NCI-H774 (cell line): ENCODE data around the gene LAMA2.
"Not testable (repeated sequence)": the region's sequence is repeated elsewhere in the genome, so short reads cannot be mapped to it uniquely, and the experiment has no call there.

Source experiments
- DNase-seq: peaks from one replicate; lab custom pipeline; 2025; lab: John Stamatoyannopoulos, UW

Gene LAMA2

DNA sequence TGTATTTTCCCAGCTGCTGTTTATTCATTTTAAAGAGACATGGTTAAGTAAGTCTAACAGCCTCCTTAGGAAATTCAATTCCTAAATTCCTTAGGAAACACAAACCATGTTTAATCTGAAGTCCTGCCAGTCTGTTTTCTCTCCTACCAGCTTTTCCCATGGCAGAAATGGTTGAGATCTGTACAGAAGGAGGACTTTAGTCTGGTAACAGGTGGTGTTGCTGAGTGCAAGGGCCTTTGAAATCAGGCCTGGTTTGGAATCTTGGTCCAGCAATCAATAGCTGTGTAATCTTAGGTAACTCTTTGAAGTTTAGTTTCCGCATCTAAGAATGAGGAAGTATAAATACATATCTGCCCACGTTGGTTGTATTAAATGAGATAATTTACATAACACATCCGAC, 232.5 kb downstream of the LAMA2 start:
- DNase-seq: no peak

DNA sequence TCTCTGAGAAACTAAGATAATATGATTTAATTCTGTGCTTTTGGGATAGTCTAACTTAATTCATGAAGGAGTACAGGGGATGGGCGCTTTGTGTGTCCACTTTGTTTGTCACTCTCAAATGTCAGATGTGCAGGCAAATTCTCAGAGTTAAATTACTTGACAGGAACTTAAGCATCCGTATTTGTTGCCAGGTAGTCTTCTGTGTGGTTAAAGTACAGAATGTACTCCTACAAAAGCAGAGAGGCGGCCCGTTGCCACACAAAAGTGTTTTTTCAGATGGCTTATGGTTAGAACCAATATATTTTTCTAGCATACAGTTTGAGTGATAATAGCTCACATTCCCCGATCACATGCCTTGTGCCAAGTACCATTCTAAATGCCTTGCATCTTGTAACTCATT, 234.4 kb downstream of the LAMA2 start:
- DNase-seq: no peak

DNA sequence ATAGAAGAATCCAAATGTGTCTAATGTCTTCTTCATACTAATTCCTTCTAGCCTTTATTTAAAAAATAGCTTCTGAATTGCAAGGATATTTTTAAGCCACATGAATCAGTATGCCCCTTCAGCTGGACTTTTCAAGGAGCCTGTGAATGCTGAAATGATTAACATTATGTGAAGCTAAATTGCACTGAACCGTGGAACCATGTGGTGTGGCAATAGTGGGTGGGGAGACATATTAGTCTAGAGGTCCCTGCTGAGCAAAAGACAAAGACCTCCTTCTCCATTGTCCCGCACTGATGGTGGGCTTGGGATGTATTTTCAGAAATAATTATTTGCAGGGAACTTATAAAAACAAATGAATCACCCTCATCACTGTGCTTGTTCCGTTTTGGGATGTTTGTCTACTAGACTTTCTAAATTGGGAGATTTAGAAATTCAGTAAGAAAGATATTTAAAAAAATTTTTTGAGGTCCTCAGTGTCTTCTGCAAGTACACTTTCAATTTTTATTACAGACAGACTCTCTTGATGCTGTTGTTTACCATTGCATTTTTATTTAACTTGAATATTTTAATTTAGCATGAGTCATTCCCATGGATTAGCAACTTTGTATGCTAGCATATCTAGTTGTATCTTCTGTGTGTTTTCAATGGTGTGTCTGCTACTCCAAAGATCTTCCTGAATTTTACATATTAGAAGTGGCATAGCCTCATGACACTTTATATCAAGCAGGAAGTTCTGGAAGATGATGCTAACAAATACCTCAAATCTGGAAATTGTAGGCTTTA, 238.1 kb downstream of the LAMA2 start:
- no peak for DNase-seq

DNA sequence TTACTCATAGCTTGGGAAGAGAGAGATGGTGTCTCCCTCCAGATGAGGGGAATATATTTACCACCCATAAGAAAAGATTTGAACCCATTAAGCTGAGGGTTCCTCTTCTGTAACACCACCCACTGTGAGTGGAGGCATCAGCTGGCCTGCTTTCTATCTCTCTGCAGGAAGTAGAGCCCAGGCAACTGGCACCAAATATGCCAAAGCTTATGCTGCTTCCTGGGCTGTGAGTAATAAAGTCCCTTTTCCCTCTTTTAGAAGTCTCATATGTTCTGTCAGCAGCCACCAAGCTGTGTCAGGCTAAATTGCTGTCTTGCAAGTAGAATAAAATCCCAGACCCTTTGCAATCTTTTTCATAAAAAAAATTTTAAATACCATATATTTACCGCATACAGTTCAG, 241.4 kb downstream of the LAMA2 start:
- no peak for DNase-seq

DNA sequence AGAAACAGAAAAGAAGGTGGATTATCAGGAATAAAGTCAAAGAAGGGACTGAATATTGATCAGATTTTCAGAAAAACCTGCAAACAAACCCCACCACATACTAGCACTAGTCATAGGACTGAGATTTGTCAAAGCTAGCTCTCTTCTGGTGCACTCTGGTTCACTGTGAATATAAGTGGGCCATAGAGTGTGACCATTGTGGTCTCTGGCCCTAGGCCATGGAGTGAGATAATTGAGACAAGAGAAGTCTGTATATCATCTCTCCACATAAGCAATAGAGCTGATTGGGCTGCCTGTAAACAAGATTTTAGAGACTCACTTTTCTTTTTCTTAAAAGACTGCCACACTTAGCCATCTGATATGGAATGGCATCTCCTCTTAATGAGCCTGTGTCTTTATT, 247.2 kb downstream of the LAMA2 start:
- DNase-seq: no peak

DNA sequence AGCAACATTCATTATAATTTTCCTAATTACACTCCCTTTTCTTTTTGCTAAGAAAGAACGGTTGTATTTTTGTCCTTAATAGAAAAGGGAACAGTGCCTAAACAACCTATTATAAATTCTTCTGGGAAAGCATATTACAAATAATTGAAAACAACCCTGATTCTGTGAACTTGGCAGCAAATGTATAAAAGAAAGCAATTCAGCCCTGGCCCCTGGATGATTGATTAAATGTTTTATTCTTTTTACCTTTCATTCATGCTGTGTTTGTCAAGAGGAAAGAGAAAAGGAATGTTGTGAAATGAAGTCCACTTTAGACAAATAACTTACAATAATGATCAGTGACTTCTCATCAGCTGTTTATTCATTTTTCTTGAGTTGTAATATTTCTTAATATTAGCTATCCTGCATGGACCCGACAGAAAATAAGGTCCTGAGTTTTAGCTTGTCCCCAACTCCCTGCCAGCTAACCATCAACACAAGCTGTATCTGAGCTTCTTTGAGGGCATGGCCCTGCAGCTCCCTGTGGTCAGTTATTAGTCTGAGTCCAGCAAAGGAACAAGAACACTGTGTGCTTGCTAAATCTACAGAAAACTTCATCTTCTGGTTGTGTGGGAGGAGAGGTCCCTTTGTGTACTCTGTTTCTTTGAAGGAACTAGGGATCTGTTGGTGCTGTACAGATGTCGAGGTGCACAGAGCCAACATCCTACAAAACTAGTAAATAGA, 248.2 kb downstream of the LAMA2 start:
- DNase-seq: no peak

DNA sequence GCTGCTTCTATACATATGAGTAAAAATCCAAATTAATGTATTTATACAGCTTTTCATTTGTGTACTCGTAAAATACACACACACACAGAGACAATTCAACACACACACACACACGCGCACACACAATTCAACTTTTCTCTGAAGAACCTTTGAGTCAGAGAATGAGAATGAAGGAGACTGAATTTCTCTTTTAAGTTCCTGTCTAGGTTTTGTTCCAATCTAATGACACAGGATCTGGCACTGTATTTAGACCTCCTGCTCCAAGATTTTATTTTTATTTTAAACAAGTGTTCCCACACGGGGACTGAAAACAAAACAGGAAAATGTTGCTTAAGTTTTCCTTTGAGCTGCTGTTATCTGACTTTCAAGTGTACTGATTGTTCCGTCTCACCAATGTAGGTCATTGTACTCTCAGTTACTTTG, 250.8 kb downstream of the LAMA2 start:
- DNase-seq: no peak

DNA sequence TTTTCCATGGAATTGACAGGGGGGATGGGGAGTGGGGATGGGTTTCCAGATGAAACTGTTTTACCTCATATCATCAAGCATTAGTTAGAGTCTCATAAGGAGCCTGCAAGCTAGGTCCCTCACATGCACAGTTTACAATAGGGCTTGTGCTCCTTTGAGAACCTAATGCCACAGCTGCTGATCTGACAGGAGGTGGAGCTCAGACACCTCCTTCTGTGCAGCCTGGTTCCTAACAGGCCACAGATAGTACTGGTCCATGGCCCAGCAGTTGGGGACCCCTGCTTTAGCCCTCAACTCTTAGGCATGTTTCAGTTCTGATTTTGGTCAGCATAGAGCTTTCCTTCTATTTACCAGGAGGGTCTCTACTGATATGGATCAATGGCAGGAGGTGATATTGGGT, 251.6 kb downstream of the LAMA2 start:
- no peak for DNase-seq

DNA sequence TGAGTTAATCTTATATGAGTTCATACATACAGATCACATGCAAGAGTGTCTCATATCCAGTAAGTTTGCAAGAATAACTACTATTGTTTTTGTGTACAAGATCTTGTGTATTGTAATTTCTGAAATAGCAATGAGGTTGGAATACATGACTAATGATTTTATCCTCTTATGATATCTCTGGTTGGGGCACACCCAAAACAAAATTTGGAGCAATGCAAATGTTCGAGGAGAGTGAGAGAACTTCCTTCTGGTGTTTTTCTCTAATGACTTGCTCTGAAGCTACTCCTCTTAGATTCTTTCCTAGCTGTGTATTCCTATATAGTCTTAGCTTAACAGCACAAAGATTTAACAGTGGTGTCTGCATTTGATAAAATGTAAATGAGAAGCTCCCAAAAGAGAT, 252.5 kb downstream of the LAMA2 start:
- no peak for DNase-seq

DNA sequence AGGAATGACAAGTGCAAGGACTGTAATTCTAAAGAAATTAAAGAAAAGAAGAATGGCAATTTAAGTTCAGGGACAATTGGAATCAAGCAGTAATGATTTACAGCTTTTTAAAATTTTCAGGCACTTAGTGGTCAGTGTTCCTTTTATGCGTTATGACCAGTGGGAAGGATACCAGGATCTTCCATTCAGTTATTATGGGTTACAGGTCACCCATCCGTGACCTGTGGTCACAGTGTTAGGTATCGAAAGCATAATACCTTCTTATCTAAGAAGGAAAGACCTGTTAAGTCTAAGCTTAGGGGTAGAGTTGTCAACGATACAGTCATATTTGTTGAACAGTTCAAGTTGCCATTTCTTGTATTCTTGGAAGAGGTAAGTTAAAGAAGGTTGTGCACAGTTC, 253.8 kb downstream of the LAMA2 start:
- no peak for DNase-seq

DNA sequence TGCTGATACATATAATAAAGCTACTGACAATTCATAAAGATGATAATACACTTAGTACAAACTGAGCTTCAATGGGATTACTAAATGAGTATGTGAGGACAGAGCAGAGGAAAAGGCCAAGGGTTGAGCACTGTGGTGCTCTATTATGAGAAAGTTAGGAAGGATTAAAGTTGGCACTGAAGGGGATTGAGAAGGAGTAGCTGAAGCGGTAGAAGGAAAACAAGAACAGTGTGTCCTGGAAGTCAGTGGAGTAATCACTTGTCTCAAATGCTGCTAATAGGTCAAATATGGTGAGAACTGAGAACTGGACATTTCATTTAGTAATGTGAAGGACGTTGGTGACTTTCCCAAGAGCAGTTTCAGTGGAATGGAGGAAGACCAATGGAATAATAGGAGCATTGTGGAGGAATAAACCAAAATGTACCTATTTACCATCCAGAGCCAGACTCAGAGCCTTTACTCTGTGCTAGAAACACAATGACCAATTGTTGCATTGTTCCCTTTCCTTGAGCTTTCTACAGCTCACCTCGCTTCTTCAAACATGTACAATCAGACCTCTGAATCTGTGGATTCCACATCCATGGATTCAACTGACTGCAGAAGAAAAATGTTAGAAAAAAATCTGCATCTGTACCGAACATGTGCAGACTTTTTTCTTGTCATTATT, 255.9 kb downstream of the LAMA2 start:
- DNase-seq: no peak

DNA sequence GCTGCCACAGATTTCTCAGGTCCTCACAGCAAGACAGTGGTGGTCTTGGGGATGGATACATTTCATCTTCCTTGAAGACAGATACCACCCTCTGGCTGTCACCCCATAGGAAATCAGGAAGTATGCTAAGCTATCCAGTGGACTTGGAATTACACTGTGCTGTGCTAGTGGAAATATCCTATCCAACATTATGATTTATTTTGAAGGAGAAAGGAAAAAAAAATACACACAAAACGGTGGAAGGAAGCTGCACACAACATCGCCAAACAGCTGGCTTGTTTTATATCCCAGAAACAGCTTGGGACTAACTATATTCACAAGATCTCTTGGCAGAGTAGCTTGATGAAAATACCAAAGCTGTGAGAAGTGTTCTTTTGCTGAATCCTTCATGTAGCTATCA, 257.6 kb downstream of the LAMA2 start:
- DNase-seq: no peak

DNA sequence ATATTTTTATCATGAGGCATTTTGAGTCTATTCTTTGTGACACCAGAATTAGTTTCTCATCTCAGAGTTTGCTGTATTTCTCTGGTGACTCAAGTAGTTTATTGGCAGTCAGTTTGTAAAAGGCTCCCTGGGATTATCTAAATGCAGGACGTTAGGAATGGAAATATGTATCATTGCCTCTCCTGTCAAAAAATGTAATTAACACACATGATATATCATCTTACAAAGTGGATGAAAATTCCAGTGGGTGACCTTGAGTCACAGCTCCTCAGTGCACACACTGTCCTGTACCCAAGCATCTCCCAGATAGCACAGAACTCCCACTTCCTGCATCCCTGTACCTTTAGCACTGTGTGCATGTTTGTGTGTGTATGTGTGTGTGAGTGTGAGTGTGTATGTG, 258.6 kb downstream of the LAMA2 start:
- no peak for DNase-seq

DNA sequence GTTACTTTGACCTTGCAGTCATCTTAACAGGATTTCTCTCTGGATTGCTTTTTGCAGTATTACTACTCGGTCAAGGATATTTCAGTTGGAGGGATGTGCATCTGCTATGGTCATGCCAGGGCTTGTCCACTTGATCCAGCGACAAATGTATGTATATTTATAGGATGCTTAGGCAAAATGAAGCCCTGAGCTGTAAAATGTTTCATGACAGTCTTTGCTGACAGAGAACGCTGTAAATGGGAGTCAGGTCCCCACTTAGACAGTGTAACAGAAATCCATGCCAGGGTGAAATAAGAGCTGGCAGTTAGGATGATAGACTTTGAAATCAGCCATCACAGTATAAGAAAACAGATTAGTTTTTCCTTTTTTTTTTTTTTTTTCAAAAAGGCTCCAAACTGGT, 264.0 kb downstream of the LAMA2 start:
- no peak for DNase-seq

DNA sequence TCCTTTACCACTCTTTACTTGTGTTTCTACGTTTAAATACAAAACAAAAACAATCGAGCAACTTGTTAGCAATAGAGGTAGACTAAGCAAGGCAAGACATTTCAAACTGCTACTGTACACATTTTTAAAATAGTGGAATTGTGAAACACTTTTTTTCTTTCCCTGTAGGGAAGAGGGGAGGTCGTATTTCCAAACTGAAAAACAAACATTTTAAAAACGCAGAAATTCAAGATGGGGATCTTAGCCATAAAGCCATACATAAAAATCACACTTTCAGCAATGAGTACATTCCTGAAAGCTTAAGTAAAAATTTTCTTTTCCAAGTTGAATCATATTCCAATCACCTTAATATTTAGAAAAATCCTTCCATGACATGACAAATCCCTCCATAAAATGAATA, 267.6 kb downstream of the LAMA2 start:
- no peak for DNase-seq

DNA sequence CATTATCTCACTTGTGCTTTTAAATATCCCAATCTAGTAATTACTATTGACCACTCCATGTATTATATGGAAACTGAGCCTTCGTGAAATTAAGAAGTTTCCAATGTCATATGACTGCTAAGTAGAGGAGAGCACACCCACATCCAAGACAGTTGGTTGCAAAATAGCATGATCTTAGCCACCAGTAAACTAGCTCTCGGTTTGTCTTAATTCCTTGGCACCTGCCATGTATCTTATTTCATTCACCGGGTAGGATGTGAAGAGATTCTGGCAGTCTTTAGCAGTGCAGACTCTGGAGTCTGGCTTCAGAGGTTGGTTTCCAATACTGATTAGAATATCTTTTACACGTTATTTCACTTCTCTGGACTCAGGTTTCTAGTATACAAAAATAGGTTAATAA, 270.3 kb downstream of the LAMA2 start:
- DNase-seq: no peak

DNA sequence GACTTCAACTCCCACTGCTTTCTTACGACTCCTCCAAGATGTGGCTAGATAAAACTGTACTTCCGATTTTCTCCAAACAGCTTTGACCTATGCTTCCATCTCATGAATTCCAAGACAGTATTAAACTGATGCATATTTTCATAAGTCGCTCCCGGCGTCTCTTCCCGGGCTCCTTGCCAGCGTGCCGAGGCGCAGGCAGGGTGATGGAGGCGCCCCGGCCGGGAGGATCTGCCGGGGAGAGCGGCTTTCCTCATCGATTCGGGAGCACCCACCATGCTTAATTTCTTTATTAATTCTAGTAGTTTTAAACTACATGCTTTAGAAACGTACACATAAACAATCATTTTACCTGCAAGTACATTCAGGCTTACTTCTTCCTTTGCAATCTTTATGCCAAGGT, 276.3 kb downstream of the LAMA2 start:
- DNase-seq: not testable (repeated sequence)

DNA sequence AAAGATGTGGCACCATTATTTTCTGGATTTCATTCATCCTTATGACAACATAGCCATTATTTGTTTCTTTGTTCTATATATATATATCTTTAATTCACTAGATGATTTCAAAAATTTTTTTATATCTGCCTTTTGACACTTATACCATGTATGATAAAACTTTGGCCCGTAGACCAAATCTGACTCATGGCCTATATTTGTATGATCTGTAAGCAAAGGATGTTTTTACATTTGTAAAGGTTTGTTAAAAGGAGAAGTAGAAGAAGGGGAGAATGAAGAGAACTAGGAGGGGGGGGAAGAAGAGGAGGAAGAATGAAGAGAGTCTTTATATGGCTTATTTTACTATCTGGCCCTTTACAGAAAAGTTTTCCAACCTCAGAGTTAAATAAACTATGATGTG, 279.7 kb downstream of the LAMA2 start:
- no peak for DNase-seq

DNA sequence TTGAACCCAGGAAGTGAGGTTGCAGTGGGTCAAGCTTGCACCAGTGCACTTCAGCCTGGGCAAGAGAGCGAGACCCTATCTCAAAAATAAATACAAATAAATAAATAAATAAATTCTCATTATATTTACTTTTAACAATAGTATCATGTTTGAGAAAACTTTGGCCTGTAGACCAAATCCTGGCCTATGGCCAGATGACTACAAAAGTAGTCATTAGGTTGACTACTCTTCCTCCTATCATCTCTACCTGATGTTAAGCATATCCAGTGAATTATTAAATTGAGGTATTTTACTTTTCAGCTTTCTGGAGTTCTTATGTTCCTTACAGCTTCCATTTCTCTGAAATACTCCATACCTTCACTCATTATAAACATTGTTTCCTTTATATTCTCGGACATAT, 280.6 kb downstream of the LAMA2 start:
- no peak for DNase-seq

DNA sequence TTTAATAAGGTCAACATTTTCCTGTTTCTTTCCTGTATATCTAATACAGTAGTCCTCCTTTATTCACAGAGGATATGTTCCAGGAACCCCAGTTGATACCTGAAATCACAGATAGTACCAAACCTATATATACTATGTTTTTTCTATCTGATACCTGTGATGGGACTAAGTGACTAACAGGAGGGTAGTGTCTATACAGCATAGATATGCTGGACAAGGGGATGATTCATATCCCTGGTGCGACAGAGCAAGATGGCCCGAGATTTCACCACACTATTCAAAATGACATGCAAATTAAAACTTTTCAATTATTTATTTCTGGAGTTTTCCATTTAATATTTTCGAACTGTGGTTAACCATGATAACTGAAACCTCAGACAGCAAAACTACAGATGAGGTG, 281.1 kb downstream of the LAMA2 start:
- no peak for DNase-seq

DNA sequence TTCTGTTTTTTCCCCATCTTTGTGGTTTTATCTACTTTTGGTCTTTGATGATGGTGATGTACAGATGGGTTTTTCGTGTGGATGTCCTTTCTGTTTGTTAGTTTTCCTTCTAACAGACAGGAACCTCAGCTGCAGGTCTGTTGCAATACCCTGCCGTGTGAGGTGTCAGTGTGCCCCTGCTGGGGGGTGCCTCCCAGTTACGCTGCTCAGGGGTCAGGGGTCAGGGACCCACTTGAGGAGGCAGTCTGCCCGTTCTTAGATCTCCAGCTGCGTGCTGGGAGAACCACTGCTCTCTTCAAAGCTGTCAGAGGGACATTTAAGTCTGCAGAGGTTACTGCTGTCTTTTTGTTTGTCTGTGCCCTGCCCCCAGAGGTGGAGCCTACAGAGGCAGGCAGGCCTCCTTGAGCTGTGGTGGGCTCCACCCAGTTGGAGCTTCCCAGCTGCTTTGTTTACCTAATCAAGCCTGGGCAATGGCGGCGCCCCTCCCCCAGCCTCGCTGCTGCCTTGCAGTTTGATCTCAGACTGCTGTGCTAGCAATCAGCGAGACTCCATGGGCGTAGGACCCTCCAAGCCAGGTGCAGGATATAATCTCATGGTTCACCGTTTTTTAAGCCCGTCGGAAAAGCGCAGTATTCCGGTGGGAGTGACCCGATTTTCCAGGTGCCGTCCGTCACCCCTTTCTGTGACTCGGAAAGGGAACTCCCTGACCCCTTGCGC, 289.5 kb downstream of the LAMA2 start:
- not testable (repeated sequence) for DNase-seq

DNA sequence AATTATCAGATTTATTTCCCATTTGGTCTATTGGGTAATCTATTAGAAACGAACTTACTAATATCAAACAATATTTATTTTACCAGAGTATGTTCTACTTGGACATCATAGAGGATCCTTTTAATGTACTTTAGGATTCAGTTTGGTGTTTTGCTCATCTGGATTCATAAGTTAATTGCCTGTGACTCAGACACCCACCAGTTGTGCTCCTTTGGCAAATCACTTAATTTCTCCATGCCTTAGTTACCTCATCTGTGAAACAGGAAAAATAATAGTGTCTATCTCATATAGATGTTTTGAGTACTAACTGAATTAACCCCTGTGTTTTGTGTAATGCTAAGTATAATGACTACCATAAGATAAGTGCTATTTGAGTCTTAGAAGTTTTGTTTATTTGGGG, 292.1 kb downstream of the LAMA2 start:
- no peak for DNase-seq

DNA sequence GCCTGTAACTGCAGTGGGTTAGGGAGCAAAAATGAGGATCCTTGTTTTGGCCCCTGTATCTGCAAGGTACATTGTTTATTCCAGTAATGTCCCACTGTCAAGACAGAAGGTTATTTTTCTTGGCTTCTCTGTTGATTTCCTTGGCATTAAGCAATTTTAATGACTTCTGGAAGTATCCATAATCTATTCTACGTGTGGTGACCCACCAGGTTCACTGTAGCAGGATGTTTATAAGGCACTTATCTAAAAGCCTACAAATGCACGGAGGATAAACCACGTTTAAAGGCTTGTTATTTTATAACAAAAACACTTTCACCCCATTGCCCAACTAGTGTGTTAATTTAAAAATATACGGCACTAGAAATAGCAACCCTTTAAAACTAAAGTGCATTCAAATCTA, 294.9 kb downstream of the LAMA2 start:
- DNase-seq: no peak
